Hypothalamus (tissue), 51 donors: ENCODE data around the gene DDX41.
"Not testable (repeated sequence)": the region's sequence is repeated elsewhere in the genome, so short reads cannot be mapped to it uniquely, and the experiment has no call there.

Experiments
- DNase-seq, 51 donors: peaks; one replicate each; lab custom pipeline; 2025; lab: John Stamatoyannopoulos, UW

Gene DDX41

DNA sequence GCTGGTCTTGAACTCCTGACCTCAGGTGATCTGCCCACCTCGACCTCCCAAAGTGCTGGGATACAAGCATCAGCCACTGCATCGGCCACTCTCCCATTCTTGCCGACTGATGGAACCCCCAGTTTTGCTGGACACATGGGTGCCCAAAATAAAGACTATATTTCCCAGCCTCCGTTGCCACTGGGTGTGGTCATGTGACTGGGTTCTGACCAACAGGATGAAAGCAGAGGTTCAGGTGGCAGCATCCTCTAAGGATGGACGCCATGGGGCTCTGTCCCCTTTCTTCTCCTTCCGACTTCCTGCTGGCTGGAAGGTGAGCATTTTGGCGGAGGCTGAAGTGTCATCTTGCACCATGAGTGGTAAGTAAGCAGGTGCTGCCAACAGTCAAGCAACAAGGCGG, 29.6 kb downstream of the DDX41 start:
- no peak for DNase-seq

DNA sequence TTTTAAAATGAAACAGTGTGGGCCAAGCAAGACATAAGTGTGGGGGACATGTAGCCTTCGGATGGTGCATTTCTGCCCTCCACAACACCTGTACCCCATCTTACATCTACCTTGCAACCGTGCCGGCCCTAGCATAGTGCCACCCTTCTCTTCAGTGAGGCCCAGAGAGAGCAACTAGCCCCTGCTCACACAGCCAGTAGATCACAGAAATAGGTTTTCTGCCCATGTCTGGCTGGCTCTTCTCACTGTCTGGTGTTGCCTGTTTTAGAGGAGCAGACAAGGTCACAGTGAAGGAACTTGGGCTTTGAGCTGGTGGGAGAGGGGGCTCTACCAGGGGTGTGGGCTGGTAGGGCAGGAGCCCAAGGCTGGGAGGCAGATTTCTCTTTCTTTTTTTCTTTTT, 30.5 kb downstream of the DDX41 start:
- no peak for DNase-seq

DNA sequence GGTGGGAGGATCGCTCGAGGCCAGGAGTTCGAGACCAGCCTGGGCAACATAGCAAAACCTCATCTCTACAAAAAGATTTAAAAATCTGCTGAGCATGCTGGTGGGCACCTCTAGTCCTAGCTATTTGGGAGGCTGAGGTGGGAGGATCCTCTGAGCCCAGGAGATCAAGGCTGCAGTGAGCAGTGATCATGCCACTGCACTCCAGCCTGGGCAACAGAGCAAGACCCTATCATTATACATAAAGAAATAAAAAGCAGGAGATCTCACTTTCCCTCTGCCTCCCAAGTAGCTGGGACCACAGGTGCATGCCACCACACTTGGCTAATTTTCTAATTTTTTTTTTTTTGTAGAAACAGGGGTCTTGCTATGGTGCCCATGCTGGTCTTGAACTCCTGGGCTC, 31.0 kb downstream of the DDX41 start:
- DNase-seq = not testable (repeated sequence)

- no peak for DNase-seq
Measured at GRCh38 chr5:177484902-177485549, 31.7 kb downstream of the DDX41 start.

GRCh38 chr5:177483994-177484901, 32.5 kb downstream of the DDX41 start:
- DNase-seq = no peak

GRCh38 chr5:177483042-177483441, 33.7 kb downstream of the DDX41 start:
- DNase-seq = no peak

GRCh38 chr5:177482359-177482795, 34.4 kb downstream of the DDX41 start:
- DNase-seq = no peak

DNA sequence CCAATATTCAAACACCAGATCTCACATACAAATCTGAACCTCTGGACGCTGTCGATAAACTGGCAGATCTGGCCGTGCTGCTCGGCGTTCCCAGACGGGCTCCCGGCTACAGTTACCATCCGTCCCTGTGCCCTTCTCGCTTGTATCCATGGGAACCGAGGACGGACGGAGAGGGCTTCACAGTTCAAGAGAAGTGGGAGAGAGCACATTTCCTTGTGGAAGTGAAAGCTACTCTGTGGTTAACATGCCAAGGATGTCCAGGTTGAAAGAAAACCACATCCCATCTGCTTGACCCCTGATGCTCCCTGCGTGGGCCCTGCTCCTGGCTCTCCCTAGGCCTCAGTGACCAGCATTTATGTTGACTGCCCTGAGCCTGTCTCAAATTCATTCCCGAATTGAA, 37.0 kb downstream of the DDX41 start:
- peak in 7 of 51 donors; percentile 11 to 40 (median 19) for DNase-seq

DNA sequence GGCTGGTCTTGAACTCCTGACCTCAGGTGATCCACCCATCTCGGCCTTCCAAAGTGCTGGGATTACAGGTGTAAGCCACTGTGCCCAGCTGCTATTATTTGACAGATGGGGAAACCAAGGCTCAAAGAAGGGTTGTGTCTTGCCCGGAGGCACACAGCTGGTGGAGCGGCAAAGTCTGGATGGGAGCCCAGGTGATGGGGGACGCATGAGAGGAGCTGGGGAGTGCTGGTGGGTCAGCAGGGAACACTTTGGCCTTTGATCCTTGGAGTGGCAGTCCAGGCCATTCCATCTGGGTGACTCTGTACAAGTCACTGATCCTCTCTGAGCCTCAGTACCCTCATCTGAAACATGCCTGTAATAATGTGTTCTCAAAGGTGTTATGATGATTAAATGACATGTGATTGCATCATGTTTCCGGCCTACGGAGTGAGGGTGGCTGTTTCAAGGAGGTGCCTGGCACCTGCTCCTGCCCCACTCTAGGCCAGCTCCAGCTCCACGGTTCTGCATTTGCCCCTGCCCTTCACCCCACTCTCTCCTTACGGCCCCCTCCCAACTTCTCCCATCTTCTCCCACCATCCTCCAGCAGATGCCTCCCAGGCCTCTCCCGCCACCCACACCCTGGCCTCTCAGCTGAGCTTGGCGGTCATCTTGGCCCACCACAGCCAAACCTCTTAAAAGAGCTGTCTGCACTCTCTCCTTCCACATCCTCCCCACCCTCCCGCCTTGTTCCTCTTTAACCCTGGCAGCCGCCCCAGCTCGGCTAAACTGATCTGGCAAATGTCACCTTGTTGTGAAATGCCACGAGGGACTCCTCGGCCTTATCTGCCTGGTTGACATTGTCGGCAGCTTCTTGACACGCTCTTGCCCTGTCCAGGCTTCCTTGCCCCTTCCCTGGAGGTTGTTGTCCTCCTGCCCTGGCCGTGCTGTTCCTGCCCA, 37.8 kb downstream of the DDX41 start:
- peak in 14 of 51 donors; percentile 7 to 46 (median 24) for DNase-seq

DNA sequence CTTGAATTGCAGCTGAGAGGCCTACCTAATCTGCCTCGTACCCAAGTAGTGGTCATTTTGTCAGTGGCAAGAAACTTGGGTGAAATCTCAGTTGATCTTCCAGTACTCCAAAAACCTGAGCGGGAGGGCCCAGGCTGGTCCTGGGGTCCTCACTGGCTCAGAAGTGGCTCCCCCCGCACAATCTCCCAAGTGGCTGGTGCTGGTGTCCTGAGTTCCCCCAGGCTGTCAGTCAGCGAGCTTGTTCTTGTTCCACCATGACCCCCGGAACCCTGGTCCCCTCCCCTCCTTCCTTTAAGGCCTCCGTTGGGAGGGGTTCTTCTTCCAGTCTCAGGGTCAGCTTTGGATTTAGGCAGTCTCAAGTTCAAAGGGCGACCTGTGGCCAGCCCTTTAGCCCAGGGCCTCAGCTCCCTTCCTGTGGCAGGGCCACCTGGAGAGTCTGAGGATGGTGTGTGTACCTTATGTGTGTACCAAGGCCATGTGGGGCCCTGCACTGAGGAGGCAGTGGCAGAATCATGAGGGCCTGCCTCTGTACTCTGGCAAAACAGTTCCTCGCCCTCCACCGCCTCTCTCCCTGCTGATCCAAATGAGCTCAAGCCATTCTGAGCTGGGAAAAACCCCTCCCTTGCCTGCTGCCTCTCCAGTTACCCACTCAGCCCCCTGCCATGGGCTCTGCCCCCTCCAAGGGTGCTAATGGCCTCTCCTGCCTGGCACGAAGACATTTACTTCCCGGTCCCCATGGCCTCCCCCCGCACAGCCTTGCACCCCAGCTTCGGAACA, 38.9 kb downstream of the DDX41 start:
- no peak for DNase-seq

DNA sequence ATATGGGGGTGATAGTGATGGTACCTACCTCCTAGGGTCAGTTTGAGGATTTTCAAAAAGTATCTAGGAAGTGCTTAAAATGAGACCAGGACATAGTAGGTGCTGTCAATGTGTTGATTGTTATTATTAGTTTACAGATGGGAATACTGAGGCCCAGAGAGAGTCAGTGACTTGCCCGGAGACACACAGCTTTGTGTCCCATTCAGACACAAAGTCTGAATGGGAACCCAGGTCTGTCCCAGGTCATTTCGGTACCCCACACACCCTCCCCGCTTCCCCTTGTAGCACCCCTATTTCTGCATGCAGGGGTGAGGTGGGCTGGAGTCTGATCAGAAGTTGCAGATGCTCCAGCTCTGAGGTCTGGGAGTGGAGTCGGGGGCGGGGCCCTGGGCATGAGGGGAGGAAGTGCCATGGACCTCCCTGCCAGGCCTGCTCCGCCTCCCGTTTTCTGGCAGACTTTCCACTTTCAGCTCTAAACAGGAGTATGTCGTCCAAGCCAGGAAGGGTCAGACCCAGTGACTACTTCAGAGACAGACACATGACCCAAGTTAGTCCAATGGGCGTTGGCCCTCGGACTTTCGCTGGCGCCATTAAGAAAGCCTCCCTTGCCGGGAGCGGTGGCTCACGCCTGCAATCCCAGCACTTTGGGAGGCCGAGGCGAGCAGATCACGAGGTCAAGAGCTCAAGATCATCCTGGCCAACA, 40.1 kb downstream of the DDX41 start:
- no peak for DNase-seq

GRCh38 chr5:177475563-177476427, 41.0 kb downstream of the DDX41 start:
- no peak for DNase-seq

GRCh38 chr5:177474846-177475562, 41.8 kb downstream of the DDX41 start:
- no peak for DNase-seq

GRCh38 chr5:177474002-177474476, 42.7 kb downstream of the DDX41 start:
- DNase-seq = no peak

GRCh38 chr5:177473443-177474001, 43.2 kb downstream of the DDX41 start, which contains the start of gene DBN1:
Gene DBN1, minus strand, starts transcription at chr5:177473634. Its CDS starts 113 bp downstream, at chr5:177473521.
- DNase-seq = peak in 15 of 51 donors; percentile 9 to 63 (median 31)

DNA sequence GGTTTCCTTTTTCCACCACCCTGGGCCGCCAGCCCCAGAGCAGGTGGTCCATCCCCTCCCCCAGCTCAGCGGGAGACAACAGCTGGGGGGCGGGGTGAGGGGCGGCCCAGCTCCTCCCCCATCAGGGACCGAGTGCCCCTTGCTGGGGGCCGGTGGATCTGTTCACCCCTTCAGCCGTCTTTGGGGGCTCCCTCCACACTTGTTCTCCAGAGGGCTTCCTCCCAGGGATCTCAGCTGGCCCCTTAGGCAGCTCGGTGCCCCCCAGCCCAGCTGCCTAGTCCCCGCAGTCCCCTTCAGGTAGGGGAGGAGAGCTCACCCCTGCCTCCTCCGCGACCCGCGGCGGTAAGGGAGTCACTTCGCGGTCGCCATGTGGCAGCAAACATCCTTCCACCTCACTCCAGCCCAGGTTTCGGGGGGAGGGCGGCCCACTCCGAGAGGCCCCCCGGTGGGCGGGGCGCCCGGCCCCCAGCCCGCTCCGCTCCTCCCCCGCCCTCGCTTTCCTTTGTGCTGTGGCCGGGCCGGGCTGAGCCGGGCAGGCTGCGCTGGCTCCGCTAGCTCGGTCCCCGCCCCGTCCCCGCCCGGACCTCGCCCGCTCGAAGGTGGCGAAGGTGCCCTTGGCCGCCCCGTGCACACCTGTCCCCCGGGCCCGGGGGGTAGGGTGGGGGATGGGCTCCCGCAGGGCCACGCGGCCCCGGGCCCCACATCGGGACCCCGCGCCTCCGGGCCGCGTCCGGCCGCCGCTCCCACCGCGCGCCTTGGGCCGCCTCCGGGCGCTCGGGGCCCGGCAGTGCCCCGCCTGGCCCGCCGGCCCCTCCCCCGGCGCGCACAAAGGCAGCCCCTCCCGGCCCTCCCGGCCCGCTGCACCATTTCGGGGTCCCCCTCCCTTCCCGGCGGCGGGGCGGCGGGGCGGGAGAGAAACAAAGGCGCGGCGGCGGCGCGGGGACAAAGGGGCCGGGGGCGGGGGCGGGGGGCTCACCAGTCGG, 44.0 kb downstream of the DDX41 start:
- peak in 1 of 51 donors; percentile 14 for DNase-seq
